HG02973 (cell line): ENCODE measurements around the gene CNPPD1.

Source experiments
- ATAC-seq: cut with Tn5 transposase; IDR thresholded peaks from one replicate; pipeline ENCODE4 v1.9.1; 2021; ENCODE audit warnings: moderate library complexity; ENCODE audit not compliant: unreplicated experiment

CNPPD1 gene

GRCh38 chr2:219163156-219163555, 13.6 kb downstream of the CNPPD1 start:
- no peak for ATAC-seq

GRCh38 chr2:219161097-219161496, 15.6 kb downstream of the CNPPD1 start:
- no peak for ATAC-seq

GRCh38 chr2:219160186-219161017, 16.3 kb downstream of the CNPPD1 start, which contains the start of gene NHEJ1:
Gene NHEJ1 (minus strand): TSS chr2:219160815. CDS start chr2:219158362, 2,453 bp downstream.
- peak; percentile 81 for ATAC-seq

GRCh38 chr2:219159771-219160185, 16.9 kb downstream of the CNPPD1 start:
- peak; percentile 2 for ATAC-seq

- ATAC-seq = no peak
Observed at GRCh38 chr2:219158586-219158985, 18.1 kb downstream of the CNPPD1 start.

GRCh38 chr2:219158025-219158424, 18.7 kb downstream of the CNPPD1 start:
- ATAC-seq = no peak

- no peak for ATAC-seq
Observed at GRCh38 chr2:219157396-219157795, 19.3 kb downstream of the CNPPD1 start.

- no peak for ATAC-seq
Observed at GRCh38 chr2:219155054-219155644, 21.6 kb downstream of the CNPPD1 start.

- ATAC-seq = no peak
Observed at GRCh38 chr2:219149667-219150066, 27.1 kb downstream of the CNPPD1 start.

- ATAC-seq = no peak
Observed at GRCh38 chr2:219142329-219142728, 34.4 kb downstream of the CNPPD1 start.

GRCh38 chr2:219140722-219141121, 36.0 kb downstream of the CNPPD1 start:
- no peak for ATAC-seq

GRCh38 chr2:219133976-219134375, 42.7 kb downstream of the CNPPD1 start:
- ATAC-seq = no peak

- no peak for ATAC-seq
Observed at GRCh38 chr2:219131744-219132143, 45.0 kb downstream of the CNPPD1 start.

- ATAC-seq = no peak
Observed at GRCh38 chr2:219131327-219131726, 45.4 kb downstream of the CNPPD1 start.

GRCh38 chr2:219129589-219129988, 47.1 kb downstream of the CNPPD1 start:
- ATAC-seq = no peak

GRCh38 chr2:219128396-219128795, 48.3 kb downstream of the CNPPD1 start:
- ATAC-seq = no peak

- no peak for ATAC-seq
Observed at GRCh38 chr2:219127037-219127635, 49.6 kb downstream of the CNPPD1 start.

GRCh38 chr2:219126555-219126954, 50.2 kb downstream of the CNPPD1 start:
- no peak for ATAC-seq

GRCh38 chr2:219125886-219126270, 50.8 kb downstream of the CNPPD1 start:
- ATAC-seq = no peak

GRCh38 chr2:219125225-219125885, 51.4 kb downstream of the CNPPD1 start:
- no peak for ATAC-seq

GRCh38 chr2:219124381-219125110, 52.2 kb downstream of the CNPPD1 start:
- no peak for ATAC-seq
